CD4-positive, alpha-beta T cell treated with Interleukin-6 at 100 ng/mL for 8 hours (primary cell): ENCODE results near the gene TMEM156.
"Not testable (repeated sequence)": the region's sequence is repeated elsewhere in the genome, so short reads cannot be mapped to it uniquely, and the experiment has no call there.

Experiments
- DNase-seq: peaks from one replicate; pipeline ENCODE4 v3.0.0-alpha.2; 2020; ENCODE audit warnings: mixed read lengths, low spot score

Gene TMEM156

DNA sequence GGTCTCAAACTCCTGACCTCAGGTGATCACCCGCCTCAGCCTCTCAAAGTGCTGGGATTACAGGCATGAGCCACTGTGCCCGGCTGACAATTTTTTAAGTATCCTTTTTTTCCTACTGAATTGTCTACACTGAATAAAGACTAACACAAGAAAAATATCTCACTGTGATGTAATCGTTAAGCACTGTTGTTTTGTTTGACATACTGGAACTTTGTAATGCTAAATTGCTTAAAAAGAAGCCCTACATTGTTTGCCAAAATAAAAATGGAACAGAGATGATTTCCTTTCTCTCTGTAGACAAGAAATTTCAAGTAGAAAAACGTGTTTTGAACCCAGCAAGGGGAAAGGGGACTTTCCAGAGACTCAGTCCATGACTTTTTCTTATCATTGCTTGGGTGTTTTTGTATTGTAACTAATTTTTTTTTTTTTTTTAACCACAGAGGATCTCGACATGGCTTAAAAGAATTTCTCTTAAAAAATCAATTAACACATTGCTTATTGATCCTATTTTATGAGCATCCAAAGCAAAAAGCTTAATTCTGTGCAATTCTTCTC is 74.9 kb downstream of the TMEM156 start:
- no peak for DNase-seq

DNA sequence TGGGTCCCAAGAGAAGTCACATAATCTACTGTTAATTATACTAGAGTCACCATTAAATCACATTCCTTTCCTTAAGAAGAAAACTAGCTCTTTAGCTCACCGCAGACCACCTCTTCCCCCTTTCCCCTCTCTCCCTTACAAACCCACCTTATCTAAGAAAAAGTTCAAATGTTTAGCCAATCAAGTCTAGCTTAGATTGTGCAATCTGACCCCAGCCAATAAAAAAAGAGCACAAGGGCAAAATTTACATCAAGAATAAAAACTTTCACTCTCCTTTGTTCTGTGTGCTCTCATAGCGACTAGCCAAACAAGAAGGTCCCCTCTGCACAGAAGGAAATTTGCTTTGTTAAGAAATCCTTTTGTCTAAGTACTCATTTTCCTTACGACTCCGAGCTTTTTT is 76.3 kb downstream of the TMEM156 start:
- DNase-seq = no peak

DNA sequence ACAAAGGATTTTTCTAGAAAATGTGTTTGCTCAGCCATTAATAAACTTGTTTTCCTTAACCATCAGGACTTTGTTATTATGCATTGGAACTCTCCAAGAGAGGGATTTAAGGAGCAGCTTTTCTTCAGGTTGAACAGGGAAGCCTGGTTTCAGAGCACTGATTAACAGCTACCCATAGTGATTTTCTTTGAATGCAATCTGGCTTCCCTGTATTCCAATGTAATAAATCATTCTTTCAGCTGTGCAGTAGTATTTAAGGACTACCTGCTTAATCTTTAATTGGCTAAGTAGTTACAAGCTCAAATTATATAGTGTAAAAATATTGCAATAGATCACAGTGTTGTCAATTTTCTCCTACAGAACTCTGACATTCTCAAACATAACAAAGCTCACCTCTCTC is 77.5 kb downstream of the TMEM156 start:
- DNase-seq = no peak

DNA sequence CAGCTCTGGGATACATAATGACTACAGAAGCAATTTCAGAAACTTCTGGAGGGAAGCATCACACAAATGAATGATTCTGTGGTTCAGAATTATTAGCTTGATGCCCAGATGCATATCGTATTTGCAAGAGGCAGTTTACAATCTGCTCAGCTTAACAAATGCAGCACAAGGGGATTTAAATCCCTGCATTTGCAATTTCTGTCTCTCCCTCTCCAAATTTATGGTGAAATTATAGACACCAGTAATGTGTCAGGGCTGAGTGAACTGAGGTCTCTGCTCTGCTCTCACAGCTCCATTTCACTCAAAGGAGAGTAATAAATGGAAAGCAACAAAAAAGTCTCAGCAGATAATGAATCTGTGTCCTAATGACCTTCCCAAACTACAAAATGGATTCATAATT is 80.2 kb downstream of the TMEM156 start:
- DNase-seq = no peak

DNA sequence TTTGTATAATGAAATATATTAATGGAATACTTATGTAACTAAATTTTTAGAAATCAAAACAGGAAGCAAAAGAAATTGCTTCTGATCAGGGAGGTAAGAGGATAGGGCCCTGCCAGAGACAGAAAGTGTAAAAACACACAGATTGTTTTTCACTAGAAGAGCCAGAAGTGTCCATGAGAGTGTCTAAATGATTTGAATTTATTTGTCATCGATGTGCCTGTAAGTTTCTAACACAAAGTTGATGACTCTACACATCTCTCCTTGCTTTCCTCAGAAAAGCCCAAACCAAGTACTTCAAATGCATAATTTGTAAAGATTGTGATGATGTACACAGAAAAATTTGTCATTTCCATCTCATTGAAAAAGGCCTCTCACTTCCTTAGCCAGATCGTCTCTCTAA is 80.6 kb downstream of the TMEM156 start:
- no peak for DNase-seq

DNA sequence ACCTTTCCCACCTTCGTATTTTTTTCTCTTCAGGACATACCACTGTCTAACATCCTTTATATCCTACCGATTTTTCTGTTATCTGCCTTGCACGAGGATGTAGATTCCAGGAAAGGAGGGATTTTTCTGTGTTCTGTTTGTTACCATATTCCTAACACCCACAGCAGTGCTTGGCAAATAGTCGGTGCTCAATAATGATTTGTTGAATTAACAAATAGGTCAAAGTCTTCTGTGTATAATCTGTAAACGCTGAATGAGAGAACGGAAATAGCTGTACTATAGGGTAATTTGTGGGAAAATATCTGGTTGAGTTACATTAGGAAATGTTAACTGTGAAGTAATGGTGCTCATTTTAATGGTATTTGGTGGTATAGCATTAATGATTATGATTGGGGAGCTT is 81.5 kb downstream of the TMEM156 start:
- DNase-seq = no peak

DNA sequence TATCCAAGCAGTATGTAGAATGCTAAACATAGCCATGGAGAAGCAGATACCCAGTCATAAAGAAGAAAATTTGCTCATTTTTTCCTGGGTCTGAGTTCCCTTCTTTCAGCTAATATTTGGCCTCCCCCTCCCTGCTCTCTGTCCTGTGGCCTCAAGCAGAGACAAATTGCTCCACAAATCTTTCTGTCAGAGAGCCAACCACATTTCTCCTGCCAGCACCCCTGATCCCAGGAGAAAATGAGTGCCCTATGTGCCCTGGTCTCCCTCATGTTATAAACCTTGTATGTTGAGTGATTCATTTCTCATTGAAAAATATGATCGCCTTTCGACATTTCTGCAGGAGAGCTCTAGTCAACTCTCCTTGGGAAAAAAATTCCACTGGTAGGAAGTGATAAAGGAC is 82.0 kb downstream of the TMEM156 start:
- no peak for DNase-seq

DNA sequence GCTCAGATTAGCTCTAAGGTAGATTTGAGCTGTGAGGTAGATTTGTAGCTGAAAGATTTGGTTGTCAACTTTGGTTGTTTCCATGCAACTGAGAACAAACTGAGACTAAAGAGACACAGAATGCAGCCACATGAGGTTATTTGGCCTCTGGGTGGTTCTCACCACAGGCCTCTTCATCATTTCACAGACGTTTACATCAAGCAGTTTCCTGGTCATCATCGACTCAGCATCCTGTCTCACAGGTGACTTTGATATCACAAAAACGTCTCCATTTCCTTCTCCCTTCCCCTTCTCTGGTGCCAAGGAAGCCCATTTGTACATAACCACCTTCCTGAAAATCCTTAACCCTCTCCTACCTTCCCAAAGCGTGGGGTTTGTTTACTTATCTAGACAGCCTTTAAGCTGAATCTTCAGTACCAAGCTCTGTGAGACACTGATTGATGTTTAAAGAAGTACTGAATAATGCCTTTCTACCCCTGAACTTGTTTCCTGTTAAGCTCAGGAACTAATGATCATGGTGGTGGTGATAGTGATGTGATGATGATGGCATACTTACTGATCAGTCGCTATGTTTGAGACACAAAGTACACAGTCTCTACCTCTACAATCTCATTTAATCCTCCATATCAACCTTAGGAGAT is 82.7 kb downstream of the TMEM156 start:
- DNase-seq = peak; percentile 41

DNA sequence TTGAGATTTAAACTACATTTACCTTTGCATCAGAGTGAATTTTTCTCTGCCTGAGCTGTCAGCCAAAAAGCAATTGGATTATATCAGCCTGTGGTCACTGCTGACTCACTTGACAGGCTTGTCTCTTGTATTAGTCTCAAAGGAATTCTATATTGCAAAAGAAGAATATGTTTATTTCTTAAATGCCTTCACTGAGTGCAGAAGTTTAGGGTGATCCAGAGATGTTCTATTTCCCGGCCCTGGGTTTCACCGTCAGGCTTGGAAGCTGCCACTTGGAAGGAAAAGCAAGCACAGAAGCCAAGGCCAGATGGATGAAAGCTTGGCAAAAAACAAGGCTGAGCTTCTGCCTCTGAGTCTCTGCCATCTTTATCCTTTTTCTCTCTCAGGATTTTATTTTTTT is 83.7 kb downstream of the TMEM156 start:
- no peak for DNase-seq

DNA sequence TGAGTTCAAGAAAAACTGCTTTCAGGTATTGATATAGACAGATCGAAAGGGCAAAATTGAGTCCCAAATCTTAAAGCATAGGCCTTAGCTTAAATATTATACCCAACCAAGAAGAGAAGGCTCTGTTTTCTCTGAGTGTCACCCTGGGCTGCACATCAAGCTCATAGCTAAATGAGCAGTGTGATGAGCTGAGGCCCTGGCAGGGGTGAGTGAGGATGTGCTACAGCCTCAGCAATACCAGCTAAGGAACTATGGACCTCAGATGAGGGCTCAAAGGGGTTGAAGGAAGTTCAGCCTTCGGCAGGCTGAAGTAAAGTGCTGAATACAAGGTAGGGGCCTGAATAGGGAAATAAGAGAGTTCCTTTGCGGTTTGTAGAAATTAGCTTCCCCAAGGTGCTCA is 85.3 kb downstream of the TMEM156 start:
- DNase-seq = no peak

DNA sequence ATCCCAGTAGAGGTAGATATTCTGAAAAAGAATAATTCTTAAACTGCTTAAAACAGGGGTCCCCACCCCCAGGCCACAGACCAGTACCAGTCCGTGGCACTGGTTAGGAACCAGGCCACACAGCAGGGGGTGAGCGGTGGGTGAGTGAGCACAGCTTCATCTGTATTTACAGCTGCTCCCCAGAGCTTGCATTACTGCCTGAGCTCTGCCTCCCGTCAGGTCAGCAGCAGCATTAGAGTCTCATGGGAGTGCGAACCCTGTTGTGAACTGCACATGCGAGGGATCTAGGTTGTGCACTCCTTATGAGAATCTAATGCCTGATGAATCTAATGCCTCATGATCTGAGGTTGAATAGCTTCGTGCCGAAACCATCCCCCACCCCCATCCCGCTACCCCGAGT is 87.8 kb downstream of the TMEM156 start:
- no peak for DNase-seq

DNA sequence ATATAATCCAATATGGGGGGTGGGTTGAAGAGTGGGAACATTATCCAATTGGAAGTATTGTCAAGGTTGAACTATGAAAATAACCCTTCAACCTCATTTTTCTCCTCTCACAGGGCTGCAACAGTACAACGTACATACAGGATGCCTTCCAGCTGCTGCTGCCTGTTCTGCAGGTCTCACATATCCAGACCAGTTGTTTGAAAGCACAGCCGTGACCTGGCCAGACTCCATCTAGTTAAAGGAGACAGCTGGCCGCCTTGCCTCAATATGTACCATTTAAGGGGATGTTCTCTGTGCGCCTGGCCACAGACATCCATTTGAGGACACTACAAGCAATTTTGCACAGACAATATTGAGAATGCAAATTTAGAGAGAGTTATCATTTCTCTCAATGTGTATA is 88.9 kb downstream of the TMEM156 start:
- DNase-seq = no peak

DNA sequence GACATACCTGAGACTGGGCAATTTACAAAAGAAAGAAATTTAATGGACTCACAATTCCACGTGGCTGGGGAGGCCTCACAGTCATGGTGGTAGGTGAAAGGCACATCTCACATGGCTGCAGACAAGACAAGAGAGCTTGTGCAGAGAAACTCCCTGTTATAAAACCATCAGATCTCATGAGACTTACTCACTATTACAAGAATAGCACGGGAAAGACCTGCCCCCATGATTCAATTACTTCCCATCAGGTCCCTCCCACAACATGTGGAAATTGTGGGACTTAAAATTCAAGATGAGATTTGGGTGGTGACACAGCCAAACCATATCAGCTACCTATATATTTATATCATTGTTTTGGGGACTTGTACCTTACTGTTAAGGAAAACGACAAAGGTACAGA is 90.3 kb downstream of the TMEM156 start:
- DNase-seq = not testable (repeated sequence)

DNA sequence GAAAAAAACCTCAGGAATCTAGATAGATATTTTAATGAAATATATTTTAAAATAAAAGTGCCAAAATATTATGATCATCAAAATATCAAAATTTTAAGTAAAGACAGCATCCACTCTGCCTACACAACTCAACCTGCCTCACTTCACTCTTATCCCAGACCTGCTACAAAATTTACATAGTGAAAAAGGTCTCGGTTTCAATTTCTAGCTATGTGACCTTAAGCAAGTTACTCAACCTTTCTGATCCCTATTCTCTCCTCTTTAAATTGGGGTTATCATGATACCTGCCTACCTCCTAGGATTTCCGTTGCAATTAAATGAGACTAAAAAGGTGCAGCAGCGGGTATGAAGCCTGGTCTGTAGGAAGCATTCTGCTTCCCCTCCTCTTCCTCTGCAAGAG is 91.7 kb downstream of the TMEM156 start:
- no peak for DNase-seq

DNA sequence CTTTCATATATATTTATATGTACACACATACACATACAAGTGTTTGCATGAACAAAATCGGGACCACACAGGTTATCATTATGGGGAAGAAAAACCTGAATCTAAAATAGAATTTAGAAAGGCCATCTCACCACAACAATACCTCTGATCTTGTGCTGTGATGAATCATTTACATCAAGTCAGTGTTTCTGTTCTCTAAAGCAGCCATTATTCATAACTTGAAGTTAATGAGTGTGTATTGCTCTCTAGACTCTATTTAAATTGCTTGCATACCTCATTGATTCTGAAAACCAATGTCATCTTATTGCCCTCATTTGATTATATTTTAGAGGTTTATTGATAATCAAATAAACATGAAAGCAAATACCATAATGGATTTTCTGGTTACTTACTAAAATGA is 93.0 kb downstream of the TMEM156 start:
- no peak for DNase-seq

DNA sequence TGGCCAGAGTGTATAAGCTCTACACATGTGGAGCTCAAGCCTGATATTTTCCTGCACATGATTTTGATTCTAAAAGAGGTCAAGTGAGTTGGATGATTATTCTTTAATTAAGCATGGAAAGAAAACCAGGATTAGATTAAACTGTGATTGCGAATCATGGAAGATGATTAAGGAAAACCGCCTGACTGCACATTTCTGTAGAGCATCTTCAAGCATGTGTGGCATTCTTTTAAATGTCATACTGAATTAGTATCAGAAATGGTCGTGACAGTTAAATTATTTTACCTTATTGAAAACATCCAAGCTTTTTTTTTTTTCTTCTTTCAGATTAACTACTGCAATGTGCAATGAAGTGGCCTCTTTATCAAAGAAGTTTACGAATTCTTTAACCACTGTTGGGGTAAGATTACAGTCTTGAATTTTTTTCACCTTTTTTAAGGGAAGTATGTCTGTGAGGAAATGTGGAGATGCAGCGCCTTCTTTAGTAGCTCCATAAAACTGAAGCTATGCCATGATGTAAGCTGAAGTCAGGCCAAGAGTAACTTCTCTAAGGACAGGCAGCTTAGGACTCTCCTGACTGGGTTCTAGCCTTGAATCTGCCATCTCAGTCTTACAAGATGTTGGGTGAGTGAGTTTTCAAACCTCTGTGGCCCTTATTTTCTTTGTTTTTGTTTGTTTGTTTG is 96.7 kb downstream of the TMEM156 start:
- DNase-seq = no peak

DNA sequence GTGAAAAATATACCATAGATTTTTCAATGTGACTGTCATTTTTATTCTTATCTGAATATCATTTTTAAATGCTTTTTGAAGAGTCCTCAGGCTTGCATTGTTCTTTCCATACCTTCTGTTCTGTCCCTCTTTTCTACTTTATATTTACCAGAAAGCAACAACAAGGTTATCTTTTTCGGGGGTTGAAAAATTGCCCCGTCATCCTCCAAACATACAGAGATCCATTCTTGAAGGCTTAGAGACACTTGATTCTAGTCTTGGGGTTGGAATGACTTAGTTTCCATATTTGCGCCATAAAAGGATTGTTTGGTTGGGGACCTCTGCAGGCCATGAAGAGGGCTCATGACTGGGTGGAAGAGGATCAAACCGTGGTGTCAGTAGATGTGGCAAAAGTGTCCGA is 101.1 kb downstream of the TMEM156 start:
- no peak for DNase-seq

DNA sequence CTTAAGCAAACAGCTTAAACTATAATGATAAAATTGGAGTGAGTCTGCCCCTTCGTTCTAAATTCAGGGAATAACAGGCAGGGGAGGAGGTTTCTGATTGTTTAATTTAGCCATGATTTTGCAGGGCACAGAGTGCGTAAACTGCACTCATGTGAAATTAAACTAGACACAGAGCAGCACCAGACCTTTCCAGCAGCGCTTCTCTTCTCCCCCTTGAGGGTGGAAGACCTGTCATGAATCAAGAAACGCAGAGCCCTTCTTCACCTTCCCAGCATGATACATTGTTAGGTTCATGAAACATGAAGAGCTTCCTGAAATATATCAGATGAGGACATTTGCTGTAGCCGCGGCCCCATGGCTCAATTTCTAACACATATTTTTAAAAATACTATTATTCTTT is 101.5 kb downstream of the TMEM156 start:
- DNase-seq = no peak

DNA sequence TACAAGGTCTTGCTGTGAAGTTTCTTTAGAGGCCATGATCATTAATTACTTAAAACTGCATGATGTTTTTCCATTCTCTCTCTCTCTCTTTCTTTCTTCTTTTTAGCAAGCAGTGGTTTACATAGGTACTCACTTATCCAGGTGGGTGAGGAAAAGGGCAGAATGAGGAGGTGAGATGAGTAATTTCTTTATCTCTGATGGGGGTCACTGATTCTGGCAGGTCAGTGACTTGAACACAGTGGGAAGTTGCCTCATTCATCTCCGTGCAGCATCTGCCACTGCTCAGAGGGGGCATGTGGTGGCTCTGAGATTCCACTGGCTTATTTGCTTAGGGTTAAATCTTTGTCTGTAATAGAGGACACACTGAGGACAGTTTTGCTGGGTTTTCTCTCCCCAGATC is 102.0 kb downstream of the TMEM156 start:
- DNase-seq = no peak

DNA sequence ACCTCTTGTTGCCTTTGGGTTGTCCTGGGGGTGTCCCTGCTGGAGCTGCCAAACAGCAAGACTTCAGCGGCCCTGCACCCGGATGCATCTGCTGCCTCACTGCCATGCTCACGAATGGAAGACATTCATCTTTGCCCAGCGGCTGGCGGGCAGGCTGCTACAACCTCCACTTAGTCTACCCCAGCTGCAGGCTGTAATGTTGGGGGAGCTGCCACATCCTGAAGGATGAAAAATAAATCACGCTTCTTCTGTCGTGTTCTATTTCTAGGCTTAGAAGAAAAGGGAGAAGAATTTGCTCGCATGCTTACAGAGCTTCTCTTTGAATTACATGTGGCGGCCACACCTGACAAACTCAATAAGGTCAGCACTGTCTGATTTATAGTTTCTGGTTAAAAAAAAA is 103.2 kb downstream of the TMEM156 start:
- DNase-seq = no peak

DNA sequence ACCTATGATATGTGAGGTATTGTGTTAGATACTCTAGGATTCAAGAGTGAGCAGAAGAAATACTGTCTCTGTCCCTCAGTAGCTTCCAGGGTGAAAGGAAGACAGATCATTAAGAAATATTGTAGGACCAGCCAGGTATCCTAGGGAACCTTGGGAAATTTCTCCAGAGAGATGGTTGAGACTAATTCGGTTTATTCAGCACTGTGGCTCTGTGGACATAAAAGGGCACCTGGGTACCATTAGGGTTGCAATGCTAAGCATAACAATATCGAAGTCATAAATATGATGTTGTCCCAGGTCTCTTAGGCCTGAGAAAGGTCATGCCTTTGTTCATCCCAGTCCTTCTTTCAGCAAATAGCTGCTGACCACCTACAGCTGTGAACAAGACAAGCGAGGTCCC is 103.6 kb downstream of the TMEM156 start:
- DNase-seq = no peak

DNA sequence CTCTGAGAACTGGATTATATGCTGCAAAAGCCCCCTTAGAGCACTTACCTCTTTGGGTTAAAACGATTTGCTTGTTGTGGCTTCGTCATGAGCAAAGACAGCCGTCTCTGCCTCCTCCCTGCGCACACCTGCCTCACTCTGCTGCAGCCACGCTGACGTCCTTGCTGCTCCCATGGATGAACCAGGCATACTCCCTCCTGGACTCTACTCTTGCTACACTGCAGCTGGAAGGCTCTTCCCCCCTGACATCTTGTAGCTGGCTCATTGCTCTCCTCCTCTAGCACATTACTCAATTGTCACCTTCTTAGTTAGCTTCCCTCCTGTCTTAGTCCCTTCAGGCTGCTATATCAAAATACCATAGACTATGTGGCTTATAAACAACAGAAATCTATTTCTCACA is 105.3 kb downstream of the TMEM156 start:
- no peak for DNase-seq

DNA sequence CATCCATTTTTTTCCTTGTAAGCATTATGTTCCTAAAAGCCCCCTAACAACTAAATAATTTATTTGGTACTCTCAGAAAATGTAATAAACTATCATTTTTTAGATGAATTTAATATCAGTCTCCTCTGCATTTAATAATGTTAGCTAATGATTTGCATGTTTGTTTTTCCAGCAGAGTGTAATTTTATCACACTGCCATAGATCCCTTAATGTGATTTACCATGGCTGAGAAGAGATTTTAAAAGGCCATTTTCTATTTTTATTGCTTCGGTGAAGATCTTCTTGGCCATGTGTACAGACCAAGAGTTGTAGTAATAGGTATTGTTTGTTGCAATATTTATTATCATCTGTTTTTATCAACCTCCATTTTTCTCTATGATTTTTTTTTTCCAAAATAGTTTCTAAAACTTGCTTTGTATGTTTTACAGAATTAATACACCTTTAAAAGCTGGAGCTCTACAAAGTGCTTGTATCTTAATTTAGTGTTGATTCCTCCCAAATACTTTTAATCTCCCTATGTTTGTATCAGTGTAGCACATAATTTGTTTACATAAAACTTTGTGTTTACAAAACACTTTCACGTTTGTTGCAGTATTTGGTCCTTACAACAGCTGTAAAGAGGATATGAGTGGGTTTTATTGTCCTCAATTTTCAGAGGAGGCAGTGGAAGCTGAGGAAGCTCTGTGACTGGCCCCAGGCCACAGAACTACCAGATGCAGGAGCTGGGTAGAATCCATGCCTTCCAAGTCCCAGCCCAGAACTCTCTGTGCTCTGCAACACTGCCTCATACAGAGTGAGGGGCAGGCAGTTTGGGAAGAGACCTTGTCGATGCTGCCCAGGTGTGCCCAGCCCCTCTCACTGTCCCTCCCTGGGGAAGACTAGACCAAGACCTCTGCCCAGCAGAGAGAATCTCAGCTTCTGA is 106.5 kb downstream of the TMEM156 start:
- DNase-seq = no peak
